Measurements from ENCODE around the gene CCDC40.

CCDC40 gene

DNA sequence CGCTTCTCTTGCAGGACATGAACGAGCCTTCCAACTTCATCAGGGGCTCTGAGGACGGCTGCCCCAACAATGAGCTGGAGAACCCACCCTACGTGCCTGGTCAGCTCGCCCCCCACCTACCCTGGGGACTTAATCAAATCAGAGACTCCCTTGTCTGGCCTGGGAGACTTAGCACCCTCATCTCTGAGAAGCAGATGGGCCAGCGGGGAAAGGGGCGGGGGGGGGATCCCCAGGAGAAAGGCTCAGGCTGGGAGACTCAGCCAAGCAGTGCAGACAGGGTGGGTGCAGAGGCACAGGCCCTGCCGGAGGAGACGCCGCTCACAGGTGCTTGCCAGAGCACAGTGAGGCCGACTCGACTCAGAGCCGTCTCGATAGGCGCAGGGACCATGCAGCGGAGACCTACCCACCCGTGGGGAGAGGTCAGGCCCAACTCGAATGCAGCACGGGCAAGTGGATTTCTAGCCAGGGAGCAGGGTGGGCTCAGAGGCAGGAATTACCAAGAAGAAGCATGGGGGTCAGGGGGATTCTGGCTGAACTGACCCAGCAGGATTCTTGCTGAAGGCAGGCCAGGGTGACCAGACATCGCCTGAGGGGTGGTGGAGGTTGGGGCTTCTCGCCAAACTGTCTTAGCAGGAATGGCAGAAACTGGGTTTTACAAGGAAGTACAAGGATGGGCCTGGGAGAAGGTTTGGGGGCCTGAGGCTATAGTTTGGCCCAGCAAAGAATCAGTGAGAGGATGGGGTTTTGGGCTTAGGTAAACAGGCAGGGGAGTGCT is 74.7 kb downstream of the CCDC40 start:
- no peak for DNase-seq (ENCODE audit: extremely low read depth, low read depth)
- no peak overlapping the region for H3K4me3 ChIP-seq (replicated peaks; ENCODE audit: low read depth, low read length)
- TF ChIP-seq, protein P1, sequence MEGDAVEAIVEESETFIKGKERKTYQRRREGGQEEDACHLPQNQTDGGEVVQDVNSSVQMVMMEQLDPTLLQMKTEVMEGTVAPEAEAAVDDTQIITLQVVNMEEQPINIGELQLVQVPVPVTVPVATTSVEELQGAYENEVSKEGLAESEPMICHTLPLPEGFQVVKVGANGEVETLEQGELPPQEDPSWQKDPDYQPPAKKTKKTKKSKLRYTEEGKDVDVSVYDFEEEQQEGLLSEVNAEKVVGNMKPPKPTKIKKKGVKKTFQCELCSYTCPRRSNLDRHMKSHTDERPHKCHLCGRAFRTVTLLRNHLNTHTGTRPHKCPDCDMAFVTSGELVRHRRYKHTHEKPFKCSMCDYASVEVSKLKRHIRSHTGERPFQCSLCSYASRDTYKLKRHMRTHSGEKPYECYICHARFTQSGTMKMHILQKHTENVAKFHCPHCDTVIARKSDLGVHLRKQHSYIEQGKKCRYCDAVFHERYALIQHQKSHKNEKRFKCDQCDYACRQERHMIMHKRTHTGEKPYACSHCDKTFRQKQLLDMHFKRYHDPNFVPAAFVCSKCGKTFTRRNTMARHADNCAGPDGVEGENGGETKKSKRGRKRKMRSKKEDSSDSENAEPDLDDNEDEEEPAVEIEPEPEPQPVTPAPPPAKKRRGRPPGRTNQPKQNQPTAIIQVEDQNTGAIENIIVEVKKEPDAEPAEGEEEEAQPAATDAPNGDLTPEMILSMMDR (IDR thresholded peaks at IDR 0.05; ENCODE audit: low read depth, low read length, missing control alignments) = no peak

DNA sequence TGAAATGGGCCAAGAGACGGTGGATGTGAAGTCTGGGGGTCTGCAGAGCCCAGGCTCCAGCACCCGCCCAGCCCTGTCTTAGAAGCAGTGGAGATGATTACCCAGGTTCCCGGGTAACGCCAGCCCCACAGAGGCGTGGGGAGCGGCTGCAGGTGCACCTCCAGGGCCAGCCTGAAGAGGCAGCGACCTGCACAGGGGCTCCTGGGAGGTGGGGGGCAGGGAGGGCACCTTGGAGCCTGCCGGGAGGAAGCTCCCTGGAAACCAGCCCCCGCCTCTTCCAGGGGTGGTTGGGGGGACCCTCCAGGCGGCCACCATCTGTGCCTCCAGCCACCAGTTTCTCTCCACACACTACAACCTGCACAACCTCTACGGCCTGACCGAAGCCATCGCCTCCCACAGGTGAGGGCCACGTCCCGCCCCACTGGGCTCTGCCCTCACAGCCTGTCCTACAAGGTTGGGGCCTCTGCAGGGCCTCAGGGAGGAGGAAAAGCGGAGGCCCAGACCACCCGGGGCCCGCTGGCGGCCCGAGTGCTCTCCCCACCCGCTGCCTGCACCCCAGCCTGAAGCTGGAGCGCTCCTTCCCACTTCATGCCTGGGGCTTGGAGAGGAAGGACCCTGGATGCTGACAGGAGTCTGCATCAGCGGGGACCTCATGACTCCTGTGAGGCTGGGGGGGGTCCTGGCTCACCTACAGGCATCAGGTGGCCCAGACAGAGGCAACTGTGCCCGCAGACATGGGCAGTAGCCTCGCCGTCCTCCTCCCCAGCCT is 75.4 kb downstream of the CCDC40 start:
- TF ChIP-seq, protein P1 (IDR thresholded peaks at IDR 0.05; ENCODE audit: low read depth, low read length, missing control alignments) = no peak
- H3K4me3 ChIP-seq (replicated peaks; ENCODE audit: low read depth, low read length) = no peak overlapping the region
- no peak for DNase-seq (ENCODE audit: extremely low read depth, low read depth)

DNA sequence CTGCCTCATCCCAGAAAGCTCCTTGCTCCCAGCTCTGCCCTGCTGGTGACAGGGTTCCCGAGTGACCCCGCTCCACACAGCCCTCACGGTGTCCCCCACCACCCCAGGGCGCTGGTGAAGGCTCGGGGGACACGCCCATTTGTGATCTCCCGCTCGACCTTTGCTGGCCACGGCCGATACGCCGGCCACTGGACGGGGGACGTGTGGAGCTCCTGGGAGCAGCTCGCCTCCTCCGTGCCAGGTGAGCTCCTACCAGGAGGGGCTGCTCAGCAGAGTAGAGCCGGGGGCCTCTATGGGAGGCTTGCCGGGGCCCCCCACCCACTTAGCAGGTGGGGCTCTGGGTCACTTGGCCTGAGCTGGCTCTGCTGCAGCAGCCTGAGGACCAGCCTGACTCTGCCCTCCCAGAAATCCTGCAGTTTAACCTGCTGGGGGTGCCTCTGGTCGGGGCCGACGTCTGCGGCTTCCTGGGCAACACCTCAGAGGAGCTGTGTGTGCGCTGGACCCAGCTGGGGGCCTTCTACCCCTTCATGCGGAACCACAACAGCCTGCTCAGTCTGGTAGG is 76.1 kb downstream of the CCDC40 start:
- TF ChIP-seq, protein P1 (IDR thresholded peaks at IDR 0.05; ENCODE audit: low read depth, low read length, missing control alignments) = no peak
- no peak for DNase-seq (ENCODE audit: extremely low read depth, low read depth)
- H3K4me3 ChIP-seq (replicated peaks; ENCODE audit: low read depth, low read length) = no peak overlapping the region

DNA sequence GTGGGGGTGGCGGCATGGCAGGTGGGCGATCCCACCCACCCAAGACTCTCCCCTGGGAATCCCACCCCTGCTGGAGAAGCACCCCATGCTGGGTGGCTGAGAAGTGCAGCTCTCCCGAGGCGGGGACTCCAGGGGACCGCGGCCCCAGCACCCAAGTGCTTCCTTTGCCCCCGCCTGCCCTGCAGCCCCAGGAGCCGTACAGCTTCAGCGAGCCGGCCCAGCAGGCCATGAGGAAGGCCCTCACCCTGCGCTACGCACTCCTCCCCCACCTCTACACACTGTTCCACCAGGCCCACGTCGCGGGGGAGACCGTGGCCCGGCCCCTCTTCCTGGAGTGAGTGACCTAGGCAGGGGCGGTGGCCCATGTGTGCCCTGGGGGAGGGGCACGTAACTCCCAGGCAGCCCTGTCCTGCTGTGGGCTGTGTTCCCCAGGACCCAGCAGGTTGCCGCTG is 76.6 kb downstream of the CCDC40 start:
- no peak for DNase-seq (ENCODE audit: extremely low read depth, low read depth)
- TF ChIP-seq, protein P1 (IDR thresholded peaks at IDR 0.05; ENCODE audit: low read depth, low read length, missing control alignments) = no peak
- no peak overlapping the region for H3K4me3 ChIP-seq (replicated peaks; ENCODE audit: low read depth, low read length)

DNA sequence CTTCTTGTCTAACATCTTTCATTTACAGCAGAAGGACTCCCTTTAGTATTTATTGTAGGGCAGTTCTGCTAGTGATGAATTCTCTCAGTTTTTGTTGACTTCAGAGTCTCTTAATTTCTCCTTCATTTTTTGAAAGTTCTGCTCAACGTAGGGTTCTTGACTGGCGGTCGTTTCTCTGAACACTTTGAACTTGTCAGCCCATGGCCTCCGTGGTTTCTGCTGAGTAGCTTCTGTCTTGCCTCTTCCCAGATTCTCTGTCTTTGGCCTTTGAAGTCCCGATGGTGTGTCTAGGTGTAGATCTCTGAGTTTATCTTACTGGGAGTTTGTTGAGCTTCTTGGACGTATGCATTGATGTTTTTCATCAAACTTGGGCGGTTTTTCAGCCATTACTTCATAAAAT is 78.3 kb downstream of the CCDC40 start:
- TF ChIP-seq, protein P1 (IDR thresholded peaks at IDR 0.05; ENCODE audit: low read depth, low read length, missing control alignments) = no peak
- H3K4me3 ChIP-seq (replicated peaks; ENCODE audit: low read depth, low read length) = no peak overlapping the region

DNA sequence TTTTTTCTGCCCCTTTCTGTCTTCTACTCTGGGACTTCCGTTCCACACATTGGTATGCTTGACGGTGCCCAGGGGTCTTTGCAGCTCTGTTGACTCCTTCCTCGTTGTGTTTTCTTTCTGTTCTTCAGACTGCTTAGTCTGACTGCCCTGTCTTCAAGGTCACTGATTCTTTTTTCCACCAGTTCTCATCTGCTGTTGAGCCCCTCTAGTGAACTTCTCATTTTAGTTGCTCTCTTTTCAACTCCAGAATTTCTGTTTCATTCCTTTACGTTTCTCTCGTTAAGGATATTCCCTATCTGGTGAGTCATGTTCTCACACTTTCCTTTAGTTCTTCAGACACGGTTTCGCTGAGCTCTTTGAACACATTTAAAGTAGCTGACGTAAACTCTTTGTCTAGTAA is 78.7 kb downstream of the CCDC40 start:
- TF ChIP-seq, protein P1 (IDR thresholded peaks at IDR 0.05; ENCODE audit: low read depth, low read length, missing control alignments) = no peak
- no peak for DNase-seq (ENCODE audit: extremely low read depth, low read depth)

More for the DNA sequence above, 78.3 kb downstream of the CCDC40 start:
- no peak for DNase-seq (ENCODE audit: extremely low read depth, low read depth)

More for the DNA sequence above, 78.7 kb downstream of the CCDC40 start:
- no peak overlapping the region for H3K4me3 ChIP-seq (replicated peaks; ENCODE audit: low read depth, low read length)

Data from HFF-Myc (cell line).